HepG2 (cell line): ENCODE data around the gene CAPZB. TPM values are rescaled to one million over a fixed set of nuclear protein-coding genes. Genes with fewer than 3 reads are reported as not detected.
A peak's percentile ranks its signal among the peaks of the same experiment; 100 is the strongest.

Experiments
- HOXA7 ChIP-seq: sonication (generic); formaldehyde crosslinking; IDR thresholded peaks from 2 replicates; pipeline ENCODE4 v1.8.1; 2022; ENCODE audit warnings: mild to moderate bottlenecking, missing genetic modification reagents, moderate library complexity
- YEATS2 ChIP-seq: sonication (generic); formaldehyde crosslinking; IDR thresholded peaks from 2 replicates; pipeline ENCODE4 v1.4.0; 2020; ENCODE audit warnings: missing genetic modification reagents, borderline replicate concordance
- ZNF101 ChIP-seq: sonication (generic); formaldehyde crosslinking; IDR thresholded peaks from 2 replicates; pipeline ENCODE4 v1.4.0; 2020; ENCODE audit warnings: mild to moderate bottlenecking, low read depth, missing genetic modification reagents, borderline replicate concordance
- ZNF296 ChIP-seq: sonication (generic); formaldehyde crosslinking; conservative IDR thresholded peaks from 2 replicates; pipeline ENCODE4 v1.5.0; 2020; ENCODE audit warnings: mild to moderate bottlenecking, missing genetic modification reagents
- ZNF549 ChIP-seq: sonication (generic); formaldehyde crosslinking; IDR thresholded peaks from 2 replicates; pipeline ENCODE4 v1.5.0; 2020; ENCODE audit warnings: missing genetic modification reagents
- polyA plus RNA-seq, 8 experiments: library from polyadenylated mRNA; depleted of rRNA in 3 of 8; stranded (reverse) in 7 of 8; unstranded in 1 of 8; fragments of >200 nt; fragmentation: Illumina TruSeq in 4 of 8; extraction: Trizol in 4 of 8; gene quantifications; 2 replicates each; pipeline versions ENCODE4 v1.2.1 to v1.2.3, GENCODE V29; 2011 to 2016; ENCODE audit warnings: low read depth in 4 of 8, missing spikeins in 1 of 8, mixed read lengths in 1 of 8; ENCODE audit not compliant: insufficient read depth in 1 of 8
- total RNA-seq, 5 experiments: library from RNA; depleted of rRNA; stranded (reverse); fragments of >200 nt; fragmentation: Illumina TruSeq; extraction: Trizol; gene quantifications; 2 replicates each; pipeline ENCODE4 v1.2.3, GENCODE V29; 2016; ENCODE audit warnings: low read depth in 1 of 5
- TF ChIP-seq, protein P1 (sequence below): sonication (generic); formaldehyde crosslinking; IDR thresholded peaks from 2 replicates; pipeline ENCODE4 v1.5.0; 2020; ENCODE audit warnings: missing genetic modification reagents
- TF ChIP-seq, protein P2 (sequence below): sonication (generic); formaldehyde crosslinking; IDR thresholded peaks from 2 replicates; pipeline ENCODE4 v1.4.0; 2020; ENCODE audit warnings: mild to moderate bottlenecking, missing genetic modification reagents, borderline replicate concordance

CAPZB gene
- total and polyA plus RNA-seq, 2 of the 13 experiments (the other 11 are each of a cell fraction or from before 2014, with no cell fraction given): 58.9 to 76.9 TPM

DNA sequence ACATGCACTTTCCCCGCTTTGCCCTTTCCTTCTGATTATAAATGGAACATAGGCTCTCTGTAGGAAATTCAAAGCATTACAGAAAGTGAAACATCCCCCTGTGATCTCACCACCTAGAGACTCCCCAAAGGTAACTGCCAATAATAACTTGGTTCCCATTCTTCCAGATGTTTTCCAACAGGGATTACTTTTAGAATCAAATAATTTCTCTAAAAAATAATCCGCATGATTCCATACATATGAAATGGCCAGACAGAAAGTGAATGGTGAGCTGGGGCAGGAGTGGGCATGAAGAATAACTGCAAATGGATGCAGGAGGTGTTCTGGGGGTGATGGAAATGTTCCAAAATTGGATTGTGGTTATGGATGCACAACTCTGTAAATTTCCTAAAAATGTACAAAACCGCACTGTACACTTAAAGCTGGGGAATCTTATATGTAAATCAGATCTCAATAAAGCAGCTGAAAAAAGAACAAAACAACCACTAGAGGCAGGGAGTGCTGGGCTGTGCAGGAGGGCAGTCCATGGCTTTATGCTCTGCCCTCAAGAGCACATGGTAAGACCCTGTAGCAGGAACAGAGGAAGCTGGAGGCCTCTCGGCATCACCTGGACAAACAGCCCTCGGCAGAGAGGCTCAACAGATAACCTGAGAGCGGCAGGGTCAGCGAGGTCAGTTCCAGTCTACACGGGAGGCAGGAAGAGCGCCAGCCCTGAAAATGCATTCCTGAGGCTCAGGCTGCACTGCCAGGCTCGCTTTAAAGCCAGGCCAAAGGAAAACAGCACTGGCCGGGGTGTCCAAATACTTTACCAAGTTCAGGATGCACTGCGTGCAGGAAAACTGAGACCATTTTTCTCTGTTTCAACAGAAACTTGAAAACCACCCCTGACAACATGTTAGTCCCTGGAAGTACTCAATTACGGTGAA, 39.7 kb downstream of the CAPZB start (continued):
- TF ChIP-seq, protein P1, sequence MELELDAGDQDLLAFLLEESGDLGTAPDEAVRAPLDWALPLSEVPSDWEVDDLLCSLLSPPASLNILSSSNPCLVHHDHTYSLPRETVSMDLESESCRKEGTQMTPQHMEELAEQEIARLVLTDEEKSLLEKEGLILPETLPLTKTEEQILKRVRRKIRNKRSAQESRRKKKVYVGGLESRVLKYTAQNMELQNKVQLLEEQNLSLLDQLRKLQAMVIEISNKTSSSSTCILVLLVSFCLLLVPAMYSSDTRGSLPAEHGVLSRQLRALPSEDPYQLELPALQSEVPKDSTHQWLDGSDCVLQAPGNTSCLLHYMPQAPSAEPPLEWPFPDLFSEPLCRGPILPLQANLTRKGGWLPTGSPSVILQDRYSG: 0 out of 2 replicates have a peak, but pooled peaks have one; percentile 37
- TF ChIP-seq ZNF549 (CRISPR knock-in tag) (no peak), HOXA7 (CRISPR knock-in tag) (no peak), ZNF101 (CRISPR knock-in tag) (no peak), ZNF296 (CRISPR knock-in tag) (no peak), YEATS2 (CRISPR knock-in tag) (0 out of 2 replicates have a peak, but pooled peaks have one; percentile 25)
- TF ChIP-seq, protein P2, sequence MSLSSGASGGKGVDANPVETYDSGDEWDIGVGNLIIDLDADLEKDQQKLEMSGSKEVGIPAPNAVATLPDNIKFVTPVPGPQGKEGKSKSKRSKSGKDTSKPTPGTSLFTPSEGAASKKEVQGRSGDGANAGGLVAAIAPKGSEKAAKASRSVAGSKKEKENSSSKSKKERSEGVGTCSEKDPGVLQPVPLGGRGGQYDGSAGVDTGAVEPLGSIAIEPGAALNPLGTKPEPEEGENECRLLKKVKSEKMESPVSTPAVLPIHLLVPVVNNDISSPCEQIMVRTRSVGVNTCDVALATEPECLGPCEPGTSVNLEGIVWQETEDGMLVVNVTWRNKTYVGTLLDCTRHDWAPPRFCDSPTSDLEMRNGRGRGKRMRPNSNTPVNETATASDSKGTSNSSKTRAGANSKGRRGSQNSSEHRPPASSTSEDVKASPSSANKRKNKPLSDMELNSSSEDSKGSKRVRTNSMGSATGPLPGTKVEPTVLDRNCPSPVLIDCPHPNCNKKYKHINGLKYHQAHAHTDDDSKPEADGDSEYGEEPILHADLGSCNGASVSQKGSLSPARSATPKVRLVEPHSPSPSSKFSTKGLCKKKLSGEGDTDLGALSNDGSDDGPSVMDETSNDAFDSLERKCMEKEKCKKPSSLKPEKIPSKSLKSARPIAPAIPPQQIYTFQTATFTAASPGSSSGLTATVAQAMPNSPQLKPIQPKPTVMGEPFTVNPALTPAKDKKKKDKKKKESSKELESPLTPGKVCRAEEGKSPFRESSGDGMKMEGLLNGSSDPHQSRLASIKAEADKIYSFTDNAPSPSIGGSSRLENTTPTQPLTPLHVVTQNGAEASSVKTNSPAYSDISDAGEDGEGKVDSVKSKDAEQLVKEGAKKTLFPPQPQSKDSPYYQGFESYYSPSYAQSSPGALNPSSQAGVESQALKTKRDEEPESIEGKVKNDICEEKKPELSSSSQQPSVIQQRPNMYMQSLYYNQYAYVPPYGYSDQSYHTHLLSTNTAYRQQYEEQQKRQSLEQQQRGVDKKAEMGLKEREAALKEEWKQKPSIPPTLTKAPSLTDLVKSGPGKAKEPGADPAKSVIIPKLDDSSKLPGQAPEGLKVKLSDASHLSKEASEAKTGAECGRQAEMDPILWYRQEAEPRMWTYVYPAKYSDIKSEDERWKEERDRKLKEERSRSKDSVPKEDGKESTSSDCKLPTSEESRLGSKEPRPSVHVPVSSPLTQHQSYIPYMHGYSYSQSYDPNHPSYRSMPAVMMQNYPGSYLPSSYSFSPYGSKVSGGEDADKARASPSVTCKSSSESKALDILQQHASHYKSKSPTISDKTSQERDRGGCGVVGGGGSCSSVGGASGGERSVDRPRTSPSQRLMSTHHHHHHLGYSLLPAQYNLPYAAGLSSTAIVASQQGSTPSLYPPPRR (CRISPR knock-in tag): peak; percentile 94
